Measurements from ENCODE around the gene CCL20. TPM values are rescaled to one million over a fixed set of nuclear protein-coding genes. Genes with fewer than 3 reads are reported as not detected.

CCL20 gene
- total RNA-seq, 2 donors from 2014 or later, result 11.5 to 43.5 TPM

DNA sequence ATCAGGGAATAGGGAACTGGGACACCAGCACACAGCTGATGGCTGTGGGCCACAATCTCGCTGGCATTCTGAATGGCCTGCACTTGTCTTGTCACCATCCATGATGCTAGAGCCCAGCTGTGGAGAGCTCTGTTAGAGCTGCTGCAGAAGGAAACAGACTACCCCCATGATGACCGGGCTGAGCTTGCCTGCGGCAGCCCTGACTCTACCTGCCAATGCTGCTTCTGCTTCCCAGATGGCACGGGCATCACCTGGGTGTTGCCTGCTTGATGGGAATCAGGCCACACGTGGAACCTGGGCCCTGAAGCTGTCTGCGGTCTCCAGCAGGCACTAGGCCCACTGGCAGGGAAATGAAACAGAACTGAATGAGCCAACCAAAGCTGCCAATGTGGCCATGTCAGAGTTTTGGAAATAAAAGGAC is 46.6 kb downstream of the CCL20 start:
- TF ChIP-seq, protein P1, sequence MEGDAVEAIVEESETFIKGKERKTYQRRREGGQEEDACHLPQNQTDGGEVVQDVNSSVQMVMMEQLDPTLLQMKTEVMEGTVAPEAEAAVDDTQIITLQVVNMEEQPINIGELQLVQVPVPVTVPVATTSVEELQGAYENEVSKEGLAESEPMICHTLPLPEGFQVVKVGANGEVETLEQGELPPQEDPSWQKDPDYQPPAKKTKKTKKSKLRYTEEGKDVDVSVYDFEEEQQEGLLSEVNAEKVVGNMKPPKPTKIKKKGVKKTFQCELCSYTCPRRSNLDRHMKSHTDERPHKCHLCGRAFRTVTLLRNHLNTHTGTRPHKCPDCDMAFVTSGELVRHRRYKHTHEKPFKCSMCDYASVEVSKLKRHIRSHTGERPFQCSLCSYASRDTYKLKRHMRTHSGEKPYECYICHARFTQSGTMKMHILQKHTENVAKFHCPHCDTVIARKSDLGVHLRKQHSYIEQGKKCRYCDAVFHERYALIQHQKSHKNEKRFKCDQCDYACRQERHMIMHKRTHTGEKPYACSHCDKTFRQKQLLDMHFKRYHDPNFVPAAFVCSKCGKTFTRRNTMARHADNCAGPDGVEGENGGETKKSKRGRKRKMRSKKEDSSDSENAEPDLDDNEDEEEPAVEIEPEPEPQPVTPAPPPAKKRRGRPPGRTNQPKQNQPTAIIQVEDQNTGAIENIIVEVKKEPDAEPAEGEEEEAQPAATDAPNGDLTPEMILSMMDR (IDR thresholded peaks at IDR 0.05), result no peak
- no peak for DNase-seq
- no peak overlapping the region for H3K4me3 ChIP-seq
- H3K9me3 ChIP-seq, result no peaks in the 10 kb centered on the region
- no peaks in the 10 kb centered on the region for H3K27me3 ChIP-seq
- no peak overlapping the region for H3K27ac ChIP-seq
- H3K9ac ChIP-seq (ENCODE audit: low read depth in 2 of 2, low read length in 2 of 2), result no peak overlapping the region
- no peaks in the 10 kb centered on the region for H3K36me3 ChIP-seq
- H3K4me1 ChIP-seq, result no peaks in the 10 kb centered on the region
- intact Hi-C loops (cut with DNase I), result loop anchor here (5.0 to 10.0 kb wide), 2 partner anchors 203 to 455 kb away; no protein-coding TSS in a partner anchor

DNA sequence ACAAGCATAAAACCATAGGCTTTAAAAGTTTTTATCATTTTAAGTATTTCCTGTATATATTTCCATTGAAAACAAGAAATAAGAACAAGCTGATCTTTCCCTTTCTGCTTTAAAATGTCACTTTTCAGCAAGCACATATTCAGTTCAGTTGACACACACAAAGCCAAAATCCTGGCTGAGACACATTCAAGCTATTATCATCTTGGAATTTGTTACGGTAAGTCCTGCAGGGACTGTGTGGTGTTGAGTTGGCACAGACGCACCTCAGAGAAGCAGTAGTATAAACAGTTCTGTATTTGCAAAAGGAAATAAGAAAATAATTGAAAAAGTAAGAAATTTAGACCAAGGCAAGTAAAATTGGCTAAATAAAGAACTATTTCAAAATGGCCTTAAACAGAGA is 47.4 kb downstream of the CCL20 start:
- no peak overlapping the region for H3K4me3 ChIP-seq
- intact Hi-C loops (cut with DNase I), result loop anchor here (5.0 to 10.0 kb wide), 2 partner anchors 204 to 456 kb away; no protein-coding TSS in a partner anchor
- no peaks in the 10 kb centered on the region for H3K27me3 ChIP-seq
- H3K27ac ChIP-seq, result no peak overlapping the region
- no peak overlapping the region for H3K9ac ChIP-seq (ENCODE audit: low read depth in 2 of 2, low read length in 2 of 2)
- TF ChIP-seq, protein P1 (IDR thresholded peaks at IDR 0.05), result no peak
- H3K36me3 ChIP-seq, result no peaks in the 10 kb centered on the region
- no peak for DNase-seq
- no peaks in the 10 kb centered on the region for H3K4me1 ChIP-seq
- H3K9me3 ChIP-seq, result no peaks in the 10 kb centered on the region

- TF ChIP-seq, protein P1 (IDR thresholded peaks at IDR 0.05), result peak; percentile 75
- Histone ChIP-seq H3K4me1 (no peaks in the 10 kb centered on the region), H3K4me3 (no peak overlapping the region), H3K36me3 (no peaks in the 10 kb centered on the region), H3K9me3 (no peaks in the 10 kb centered on the region), H3K27ac (no peak overlapping the region), H3K9ac (ENCODE audit: low read depth in 2 of 2, low read length in 2 of 2) (no peak overlapping the region), H3K27me3 (no peaks in the 10 kb centered on the region)
- intact Hi-C loops (cut with DNase I), result loop anchor here (5.0 to 10.0 kb wide), 2 partner anchors 205 to 457 kb away; no protein-coding TSS in a partner anchor
- peak; percentile 63 for DNase-seq
Measured at GRCh38 chr2:227862227-227862740, 48.6 kb downstream of the CCL20 start.

- Histone ChIP-seq H3K27me3 (no peaks in the 10 kb centered on the region), H3K4me3 (no peak overlapping the region), H3K9ac (ENCODE audit: low read depth in 2 of 2, low read length in 2 of 2) (no peak overlapping the region), H3K27ac (no peak overlapping the region), H3K36me3 (no peaks in the 10 kb centered on the region), H3K9me3 (no peaks in the 10 kb centered on the region), H3K4me1 (no peaks in the 10 kb centered on the region)
- TF ChIP-seq, protein P1 (IDR thresholded peaks at IDR 0.05), result no peak
- DNase-seq, result no peak
- intact Hi-C loops (cut with DNase I), result loop anchor here (5.0 to 10.0 kb wide), 2 partner anchors 206 to 458 kb away; no protein-coding TSS in a partner anchor
Measured at GRCh38 chr2:227862741-227863588, 49.3 kb downstream of the CCL20 start.

GRCh38 chr2:227864161-227864756 is 50.6 kb downstream of the CCL20 start:
- no peaks in the 10 kb centered on the region for H3K27me3 ChIP-seq
- TF ChIP-seq, protein P1 (IDR thresholded peaks at IDR 0.05), result no peak
- no peak overlapping the region for H3K27ac ChIP-seq
- no peaks in the 10 kb centered on the region for H3K9me3 ChIP-seq
- DNase-seq, result no peak
- no peaks in the 10 kb centered on the region for H3K36me3 ChIP-seq
- intact Hi-C loops (cut with DNase I), result loop anchor here (5.0 to 10.0 kb wide), 2 partner anchors 207 to 459 kb away; no protein-coding TSS in a partner anchor
- H3K4me3 ChIP-seq, result no peak overlapping the region
- H3K9ac ChIP-seq (ENCODE audit: low read depth in 2 of 2, low read length in 2 of 2), result no peak overlapping the region
- H3K4me1 ChIP-seq, result no peaks in the 10 kb centered on the region

Data from colonic mucosa (tissue), 4 donors.